Smooth muscle cell of the brain vasculature (primary cell): Measurements from ENCODE around the gene DENND5A.
A peak's percentile ranks its signal among the peaks of the same experiment; 100 is the strongest.
"Not testable (repeated sequence)": the region's sequence is repeated elsewhere in the genome, so short reads cannot be mapped to it uniquely, and the experiment has no call there.

ENCODE experiments used
- DNase-seq: peaks from one replicate; pipeline ENCODE4 v3.0.0-alpha.2; 2012; ENCODE audit warnings: low read depth, low spot score

The DENND5A gene

DNA sequence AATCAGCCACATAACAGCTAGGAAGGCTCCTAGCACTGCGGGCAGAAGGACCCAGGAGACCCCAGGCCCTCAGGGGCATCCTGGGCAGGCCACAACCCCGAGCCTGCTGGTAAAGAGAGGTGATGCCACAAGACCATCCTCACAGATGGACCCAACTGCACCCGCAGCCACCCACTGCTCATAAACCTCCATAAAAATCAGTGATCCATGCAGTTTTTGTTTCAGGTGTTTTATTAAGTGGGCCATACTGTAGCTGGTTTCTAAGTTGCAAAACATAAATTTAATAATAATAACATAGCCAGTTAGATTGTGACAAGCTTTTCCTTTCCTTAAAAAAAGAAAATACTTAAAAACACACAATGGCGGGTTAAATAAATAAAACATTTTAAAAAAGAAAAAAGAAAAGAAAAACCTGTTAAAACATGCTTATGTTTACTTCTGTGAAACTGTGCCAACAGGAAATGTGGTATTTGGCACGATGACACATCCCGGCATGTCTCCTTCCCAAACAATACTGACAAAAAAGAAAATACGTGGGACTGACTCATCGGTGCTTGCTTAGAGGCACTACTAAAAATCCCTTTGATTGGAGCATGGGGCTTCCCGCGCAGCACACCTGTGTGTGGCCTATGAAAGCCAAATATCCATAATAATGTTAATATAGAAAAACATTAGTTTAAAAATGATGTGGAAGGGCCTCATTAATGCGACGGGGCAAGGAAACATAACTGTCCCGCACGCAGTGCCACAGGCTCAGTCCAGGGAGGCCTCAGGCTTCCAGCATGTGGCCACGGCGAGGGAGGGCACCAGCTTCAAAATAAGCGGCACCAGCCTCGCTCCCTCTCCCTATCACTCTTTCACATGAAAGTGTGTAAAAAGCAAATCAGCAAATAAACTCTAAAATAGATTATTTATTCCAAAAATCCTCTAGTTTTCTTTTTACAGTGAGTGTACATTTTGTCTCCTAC is 126.3 kb downstream of the DENND5A start:
- peak; percentile 90 for DNase-seq

DNA sequence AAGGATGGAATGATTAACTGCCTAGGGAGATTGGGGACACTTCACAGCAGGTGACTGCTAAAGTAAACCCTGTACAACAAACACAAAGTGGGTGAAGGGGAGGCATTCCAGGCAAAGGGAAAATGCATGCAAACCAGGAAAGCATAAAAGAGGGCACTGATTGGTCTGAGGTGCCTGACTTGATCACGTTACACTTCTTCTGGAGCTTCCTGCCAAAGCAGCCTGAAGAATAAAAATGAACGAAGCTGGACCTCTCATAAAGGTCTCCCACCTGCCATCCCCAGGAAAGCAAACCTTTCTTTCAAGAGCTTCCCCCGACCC is 127.1 kb downstream of the DENND5A start:
- DNase-seq, result no peak

DNA sequence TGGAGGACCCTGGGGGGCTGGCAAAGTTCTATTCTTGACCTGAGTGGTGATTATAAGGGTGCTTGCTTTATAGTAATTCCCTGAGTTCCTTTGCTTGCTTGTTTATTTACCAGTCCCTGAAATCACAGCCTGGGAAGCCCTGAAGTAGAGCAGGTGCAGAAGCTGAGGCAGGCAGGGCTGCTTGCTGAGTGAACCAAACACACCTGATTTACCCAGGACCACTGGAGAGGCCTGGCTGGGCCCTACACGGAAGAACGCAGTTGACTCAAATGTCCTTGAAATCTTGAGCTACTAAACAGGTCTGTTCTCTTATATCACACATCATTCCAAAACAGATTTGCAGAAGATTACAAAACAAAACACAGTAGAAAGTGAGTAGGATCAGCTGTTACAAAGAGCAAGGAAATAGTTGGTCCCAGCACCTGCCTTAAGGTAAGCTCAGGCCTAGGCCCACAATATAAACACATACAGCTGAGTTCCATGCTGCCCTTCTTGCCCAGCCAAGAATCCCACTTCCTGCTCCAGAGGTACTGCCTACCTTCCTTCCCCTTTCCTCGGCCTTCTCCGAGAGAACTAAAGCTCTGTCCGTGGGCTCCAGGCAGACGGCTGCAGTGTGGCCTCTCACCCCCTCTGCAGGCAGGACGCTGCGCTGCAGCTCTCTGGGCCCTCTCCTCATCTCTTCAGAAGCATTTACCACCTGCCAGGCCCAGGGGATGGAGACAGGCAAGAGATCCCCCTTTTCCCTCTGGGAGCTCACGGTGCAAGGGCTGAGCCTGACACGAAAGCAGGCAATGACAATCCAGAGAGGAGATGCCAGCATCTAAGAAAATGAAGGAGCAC is 127.6 kb downstream of the DENND5A start:
- DNase-seq, result peak; percentile 54

GRCh38 chr11:9136741-9137140 is 128.4 kb downstream of the DENND5A start:
- no peak for DNase-seq

DNA sequence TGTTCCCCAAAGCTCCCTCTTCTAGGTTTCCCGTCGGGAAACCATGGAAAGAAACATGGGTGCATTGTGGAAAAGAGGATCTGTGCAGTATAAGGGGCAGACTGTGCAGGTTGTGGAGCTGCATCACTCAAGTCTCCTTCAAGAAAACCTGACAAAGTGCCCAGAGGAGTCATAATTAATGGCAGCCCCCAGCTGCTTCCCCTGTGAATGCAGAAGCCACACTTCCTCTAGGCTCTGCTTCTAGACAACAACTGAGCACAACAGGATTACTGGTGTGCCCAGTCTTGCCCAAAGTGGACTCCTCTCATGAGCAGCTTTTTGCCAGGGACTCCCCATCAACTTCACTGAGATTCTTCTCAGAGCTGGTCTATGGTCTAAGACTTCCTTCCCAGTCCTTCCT is 131.2 kb downstream of the DENND5A start:
- no peak for DNase-seq

GRCh38 chr11:9132203-9132878 is 132.8 kb downstream of the DENND5A start:
- DNase-seq, result no peak

DNA sequence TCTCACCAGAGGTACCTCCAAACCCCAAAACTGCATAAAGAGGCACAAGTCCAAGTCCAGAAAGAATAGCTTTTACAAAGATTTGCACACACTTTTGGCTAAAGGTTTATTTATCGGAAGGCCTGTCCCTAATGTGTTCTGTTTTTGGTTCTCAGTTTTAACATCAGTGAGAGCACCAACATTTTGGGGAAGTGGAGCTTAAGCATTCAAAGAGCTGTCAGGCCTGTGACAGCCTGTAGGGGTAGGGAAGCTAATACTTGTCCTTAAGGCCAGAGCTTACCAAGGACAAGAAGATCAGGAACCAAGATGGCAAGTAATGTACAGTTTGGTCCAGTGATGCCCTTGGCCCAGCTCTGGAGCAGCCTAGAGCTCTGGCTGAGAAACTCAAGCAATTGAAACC is 134.9 kb downstream of the DENND5A start:
- DNase-seq, result no peak

GRCh38 chr11:9126636-9127035 is 138.5 kb downstream of the DENND5A start:
- no peak for DNase-seq

DNA sequence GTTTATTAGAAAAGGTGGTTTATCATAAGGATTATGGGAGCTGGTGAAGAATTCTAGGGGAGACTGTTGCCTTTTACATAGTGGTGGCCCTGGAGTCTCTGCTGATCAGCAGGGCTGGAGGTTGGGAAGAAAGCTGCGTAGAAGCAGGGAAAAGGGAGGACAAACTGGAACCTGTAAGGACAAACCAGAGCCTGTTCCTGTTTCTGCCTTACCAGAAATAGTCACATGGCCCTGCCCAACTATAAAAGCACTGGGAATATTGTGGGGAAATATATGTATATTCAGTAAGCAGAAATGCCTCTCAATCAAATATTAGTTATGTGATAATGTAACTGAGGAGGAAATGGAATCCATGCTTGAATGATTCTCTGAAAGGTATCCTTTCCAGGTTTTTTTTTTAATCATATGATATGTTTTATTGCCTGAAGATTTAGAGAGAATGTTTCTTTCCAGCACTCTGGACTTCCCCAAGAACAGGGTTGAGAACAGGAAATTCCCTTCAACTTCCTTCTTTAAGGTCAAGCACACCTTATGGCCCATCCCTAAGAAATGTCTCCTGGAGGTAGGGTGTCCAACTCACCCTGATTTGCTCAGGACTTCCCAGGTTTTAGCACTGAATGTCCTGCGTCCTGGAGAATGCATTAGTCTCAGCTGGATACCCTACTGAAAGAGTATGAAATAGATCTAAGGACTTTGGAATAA is 139.8 kb downstream of the DENND5A start:
- no peak for DNase-seq

DNA sequence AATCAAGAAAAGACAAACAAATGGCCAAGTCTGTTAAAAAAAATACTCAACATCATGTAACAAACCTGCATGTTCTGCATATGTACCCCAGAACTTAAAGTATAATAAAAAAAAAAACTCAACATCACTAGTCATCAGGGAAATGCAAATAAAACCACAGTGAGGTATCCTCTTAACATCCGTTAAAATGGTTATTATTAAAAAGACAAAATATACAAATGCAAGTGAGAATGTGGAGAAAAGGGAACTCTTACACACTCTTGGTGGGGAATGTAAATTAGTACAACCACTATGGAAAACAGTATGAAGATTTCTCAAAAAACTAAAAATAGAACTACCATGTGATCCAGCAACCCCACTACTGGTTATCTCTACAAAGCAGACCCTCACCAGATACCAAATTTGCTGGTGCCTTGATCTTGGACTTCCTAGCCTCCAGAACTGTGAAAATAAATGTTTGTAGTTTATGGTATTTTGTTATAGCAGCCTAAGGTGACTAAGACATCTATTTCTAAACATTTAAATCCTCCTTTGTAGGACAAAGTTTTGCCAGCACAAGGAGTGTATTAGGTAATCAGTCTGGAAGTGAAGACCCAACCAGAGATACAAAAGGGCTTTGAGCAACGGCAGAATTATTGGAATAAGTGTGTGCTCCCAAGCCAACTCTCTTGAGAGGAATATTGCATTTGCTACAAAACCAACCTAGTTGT is 141.4 kb downstream of the DENND5A start:
- DNase-seq, result no peak

GRCh38 chr11:9121469-9121796 is 143.7 kb downstream of the DENND5A start:
- DNase-seq, result no peak

- DNase-seq, result no peak
Measured at GRCh38 chr11:9120664-9121468, 144.3 kb downstream of the DENND5A start.

- DNase-seq, result no peak
Measured at GRCh38 chr11:9118277-9118676, 146.9 kb downstream of the DENND5A start.

- no peak for DNase-seq
Measured at GRCh38 chr11:9112075-9112474, 153.1 kb downstream of the DENND5A start.

DNA sequence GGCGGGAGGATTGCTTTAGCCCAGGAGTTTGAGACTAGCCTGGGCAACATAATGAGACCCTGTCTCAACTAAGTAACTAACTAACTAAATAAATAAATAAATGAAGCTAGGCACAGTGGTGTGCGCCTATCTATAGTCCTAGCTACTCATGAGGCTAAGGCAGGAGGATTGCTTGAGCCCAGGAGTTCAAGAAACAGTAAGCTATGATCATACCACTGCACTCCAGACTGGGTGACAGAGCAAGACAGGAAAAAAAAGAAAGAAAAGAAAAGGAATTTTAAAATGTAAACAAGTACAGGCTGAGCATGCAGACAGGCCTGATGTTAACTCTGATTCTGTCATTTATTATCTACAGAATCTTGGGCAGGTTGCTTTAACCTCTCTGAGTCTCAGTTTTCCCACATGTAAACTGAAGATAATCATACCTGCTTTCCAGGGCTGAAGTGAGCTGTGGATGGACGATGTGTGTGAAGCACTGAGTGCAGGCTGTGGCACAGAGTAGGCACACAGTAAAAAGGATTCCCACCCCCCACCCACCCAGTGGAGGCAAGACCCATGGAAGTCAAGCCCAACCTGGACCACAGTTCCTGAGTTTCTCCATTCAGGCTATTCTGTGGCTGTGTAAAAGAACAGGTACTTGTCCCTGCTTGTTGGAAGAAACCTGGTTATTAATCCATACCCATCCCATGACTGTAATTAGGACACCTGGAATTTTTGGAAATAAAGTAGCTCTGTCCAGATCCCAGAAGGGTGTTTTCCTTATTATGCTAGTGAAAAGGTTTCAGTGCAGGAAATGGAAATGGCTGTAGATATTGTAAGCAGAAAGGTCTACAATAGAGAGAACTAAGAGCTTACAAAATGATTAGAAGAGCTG is 155.1 kb downstream of the DENND5A start:
- DNase-seq, result no peak

DNA sequence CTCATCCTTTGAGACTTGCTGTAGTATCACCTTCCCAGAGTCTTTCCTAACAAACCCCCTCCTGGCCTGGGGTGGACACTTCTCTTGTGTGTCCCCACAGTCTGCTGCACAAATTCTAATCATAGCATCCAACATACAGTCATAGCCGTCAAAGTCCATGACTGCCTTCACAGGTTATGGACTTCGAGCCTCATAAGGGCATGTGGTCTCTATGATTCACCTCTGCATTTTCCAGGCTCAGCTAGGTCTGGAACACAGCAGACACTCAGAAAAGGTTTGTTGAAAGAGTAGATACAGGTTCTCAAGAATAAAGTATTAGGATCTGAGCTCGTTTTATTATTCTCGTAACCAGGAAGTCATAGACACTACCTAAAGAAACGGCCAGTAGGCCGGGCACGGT is 160.6 kb downstream of the DENND5A start:
- no peak for DNase-seq

GRCh38 chr11:9103542-9104276 is 161.4 kb downstream of the DENND5A start:
- no peak for DNase-seq

DNA sequence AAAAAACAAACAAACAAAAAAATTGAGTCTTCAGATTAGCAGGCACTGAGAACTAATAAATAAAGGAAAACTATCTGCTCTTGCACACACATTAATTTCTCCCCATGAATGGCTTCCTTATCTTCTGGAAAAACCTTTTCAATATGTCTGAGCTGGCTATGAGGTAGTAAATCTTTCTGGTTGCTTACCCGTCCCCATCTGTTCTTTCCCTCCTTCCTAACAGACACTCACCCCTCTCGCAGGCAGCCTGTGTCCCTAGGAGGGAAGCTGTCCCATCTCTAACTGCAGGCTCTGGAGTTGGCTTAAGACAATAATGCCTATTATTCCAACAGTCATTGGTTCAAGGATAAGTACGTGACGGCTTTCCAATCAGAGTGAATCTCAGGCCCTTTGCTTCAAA is 165.5 kb downstream of the DENND5A start:
- no peak for DNase-seq

GRCh38 chr11:9098455-9098854 is 166.7 kb downstream of the DENND5A start:
- not testable (repeated sequence) for DNase-seq
